ENCODE data around the gene TK1. TPM values are rescaled to one million over a fixed set of nuclear protein-coding genes. Genes with fewer than 3 reads are reported as not detected.
"Not testable (repeated sequence)": the region's sequence is repeated elsewhere in the genome, so short reads cannot be mapped to it uniquely, and the experiment has no call there.

TK1 gene, protein sequence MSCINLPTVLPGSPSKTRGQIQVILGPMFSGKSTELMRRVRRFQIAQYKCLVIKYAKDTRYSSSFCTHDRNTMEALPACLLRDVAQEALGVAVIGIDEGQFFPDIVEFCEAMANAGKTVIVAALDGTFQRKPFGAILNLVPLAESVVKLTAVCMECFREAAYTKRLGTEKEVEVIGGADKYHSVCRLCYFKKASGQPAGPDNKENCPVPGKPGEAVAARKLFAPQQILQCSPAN
- total RNA-seq (2021) (133 and 136 TPM in 2 replicates), Bru-seq, nascent RNA (percentile 78 among the genes with signal in this experiment), BruChase-seq, experiment 1, labeled RNA remaining after a 2-hour chase (percentile 65 among the genes with signal in this experiment), BruChase-seq, experiment 2, labeled RNA remaining after a 6-hour chase (percentile 75 among the genes with signal in this experiment)
- long read RNA-seq, transcript TK1-201 (7 exons, 1,628 nt): major isoform, 489 of 567 reads
- long read RNA-seq, transcript TK1-203 (6 exons, 1,681 nt): minor isoform, 40 of 567 reads
- long read RNA-seq, partial matches to known transcripts: 14 of 567 reads
- long read RNA-seq, other reads (novel, unspliced or antisense): 19 of 567 reads

DNA sequence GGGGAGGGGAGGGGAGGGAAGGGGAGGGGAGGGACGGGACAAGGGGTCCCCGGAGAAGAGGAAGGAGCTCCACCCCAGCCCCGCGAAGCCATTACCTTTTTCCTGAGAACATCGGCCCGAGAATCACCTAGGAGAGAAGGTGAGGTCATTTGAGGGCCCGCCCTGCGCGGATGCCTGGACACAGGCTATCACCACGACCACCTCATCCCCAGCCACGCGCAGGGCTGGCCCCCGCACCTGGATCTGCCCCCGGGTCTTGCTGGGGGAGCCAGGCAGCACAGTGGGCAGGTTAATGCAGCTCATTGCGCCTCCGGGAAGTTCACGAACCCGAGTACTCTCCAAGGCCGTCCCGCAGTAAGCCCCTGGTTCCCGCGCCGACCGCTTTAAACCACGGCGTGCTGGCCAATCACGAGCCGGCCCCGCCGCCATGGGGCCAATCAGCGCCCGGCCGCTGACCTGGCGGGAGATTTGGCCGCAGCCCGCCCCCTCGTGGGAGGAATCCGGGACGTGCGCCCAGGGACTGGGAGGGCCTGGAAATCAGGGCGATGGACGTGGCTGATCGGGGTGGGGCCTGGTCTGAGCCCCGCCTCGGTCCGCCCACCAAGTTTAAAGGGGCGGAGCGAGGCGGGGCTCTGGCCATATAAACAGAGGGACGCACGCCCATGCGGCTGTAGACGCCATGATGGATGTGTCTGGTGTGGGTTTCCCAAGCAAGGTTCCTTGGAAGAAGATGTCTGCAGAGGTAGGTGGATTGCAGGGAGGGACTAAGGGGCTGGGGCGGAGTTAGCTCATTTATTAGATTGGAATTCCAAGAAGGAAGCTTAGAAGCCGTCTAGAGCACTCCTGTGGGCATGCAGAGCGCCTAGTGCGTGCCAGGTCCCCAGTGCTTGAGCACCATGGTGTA is at the start of gene TK1, which contains the start of gene AFMID:
TK1 (minus strand) TSS at position 361 of the 904 bp plus-strand sequence; CDS start at position 303, 58 bp downstream.
AFMID (plus strand) TSS at position 671 of the 904 bp plus-strand sequence; CDS start at position 680, 9 bp downstream.
- H3K9me3 ChIP-seq (ENCODE audit: low read depth, low read length, poor library complexity, severe bottlenecking): no peaks in the 10 kb centered on the region
- peaks cover 17% of the 10 kb centered on the region for H3K4me1 ChIP-seq (ENCODE audit: insufficient read depth, low read length, poor library complexity, severe bottlenecking)
- ChIA-PET CTCF (interaction anchor here (0.5 to 1.0 kb wide), 6 partner anchors 10 to 147 kb away, joined by 3 to 8 read pairs (median 4); no protein-coding TSS in a partner anchor), POLR2A (ENCODE audit: low non-redundant PET) (interaction anchor here (0.6 kb wide), 1 partner anchor 15 kb away, joined by 3 read pairs; no protein-coding TSS in a partner anchor)
- TF ChIP-seq, protein P1, sequence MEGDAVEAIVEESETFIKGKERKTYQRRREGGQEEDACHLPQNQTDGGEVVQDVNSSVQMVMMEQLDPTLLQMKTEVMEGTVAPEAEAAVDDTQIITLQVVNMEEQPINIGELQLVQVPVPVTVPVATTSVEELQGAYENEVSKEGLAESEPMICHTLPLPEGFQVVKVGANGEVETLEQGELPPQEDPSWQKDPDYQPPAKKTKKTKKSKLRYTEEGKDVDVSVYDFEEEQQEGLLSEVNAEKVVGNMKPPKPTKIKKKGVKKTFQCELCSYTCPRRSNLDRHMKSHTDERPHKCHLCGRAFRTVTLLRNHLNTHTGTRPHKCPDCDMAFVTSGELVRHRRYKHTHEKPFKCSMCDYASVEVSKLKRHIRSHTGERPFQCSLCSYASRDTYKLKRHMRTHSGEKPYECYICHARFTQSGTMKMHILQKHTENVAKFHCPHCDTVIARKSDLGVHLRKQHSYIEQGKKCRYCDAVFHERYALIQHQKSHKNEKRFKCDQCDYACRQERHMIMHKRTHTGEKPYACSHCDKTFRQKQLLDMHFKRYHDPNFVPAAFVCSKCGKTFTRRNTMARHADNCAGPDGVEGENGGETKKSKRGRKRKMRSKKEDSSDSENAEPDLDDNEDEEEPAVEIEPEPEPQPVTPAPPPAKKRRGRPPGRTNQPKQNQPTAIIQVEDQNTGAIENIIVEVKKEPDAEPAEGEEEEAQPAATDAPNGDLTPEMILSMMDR (conservative IDR thresholded peaks at IDR 0.05; ENCODE audit: low read depth, low read length): peak; percentile 82
- no peak for TF ChIP-seq EZH2 (IDR thresholded peaks at IDR 0.05; ENCODE audit: borderline replicate concordance, low read depth, low read length, poor library complexity, severe bottlenecking)
- peak; percentile 98 for DNase-seq (ENCODE audit: low spot score)
- peak within 1 kb of the TSS; percentile 80 for H3K27ac ChIP-seq (ENCODE audit: low read depth, low read length, poor library complexity, severe bottlenecking)
- H3K4me3 ChIP-seq (ENCODE audit: low read depth, low read length, poor library complexity, severe bottlenecking): peak within 1 kb of the TSS; percentile 73
- intact Hi-C loops (cut with micrococcal nuclease; ENCODE audit: unreplicated experiment): no loop called here
- H3K27me3 ChIP-seq (replicated peaks; ENCODE audit: insufficient read depth, low read depth, low read length, poor library complexity): no peaks in the 10 kb centered on the region
- peaks cover 37% of the 10 kb centered on the region for H3K36me3 ChIP-seq (ENCODE audit: insufficient read depth, low read length, poor library complexity, severe bottlenecking)
- BruUV-seq (replicated peaks): no TSS peak

DNA sequence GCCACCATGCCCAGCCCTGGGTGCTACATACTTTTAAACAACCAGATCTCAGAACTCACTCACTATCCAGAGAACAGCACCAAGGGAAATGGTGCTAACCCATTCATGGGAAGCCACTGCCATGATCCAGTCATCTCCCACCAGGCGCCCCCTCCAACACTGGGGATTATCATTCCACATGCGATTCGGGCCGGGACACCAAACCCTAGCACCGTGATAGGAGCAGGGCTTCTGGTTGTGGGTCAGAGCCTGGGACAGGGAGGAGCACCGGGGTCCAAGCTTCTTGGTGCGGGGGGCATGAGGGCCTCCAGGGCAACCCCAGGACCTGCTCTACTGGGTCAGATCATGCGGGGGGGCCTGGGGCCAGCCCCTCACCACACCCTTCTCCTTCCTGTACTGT is 49.0 kb upstream of the TK1 start:
- peaks cover 14% of the 10 kb centered on the region for H3K27me3 ChIP-seq (replicated peaks; ENCODE audit: insufficient read depth, low read depth, low read length, poor library complexity)
- POLR2A ChIA-PET (ENCODE audit: low non-redundant PET): no interaction called here
- no peak overlapping the region for H3K4me3 ChIP-seq (ENCODE audit: low read depth, low read length, poor library complexity, severe bottlenecking)
- BruUV-seq (replicated peaks): no TSS peak
- H3K4me1 ChIP-seq (ENCODE audit: insufficient read depth, low read length, poor library complexity, severe bottlenecking): no peaks in the 10 kb centered on the region
- H3K9me3 ChIP-seq (ENCODE audit: low read depth, low read length, poor library complexity, severe bottlenecking): no peaks in the 10 kb centered on the region
- no peak for TF ChIP-seq EZH2 (IDR thresholded peaks at IDR 0.05; ENCODE audit: borderline replicate concordance, low read depth, low read length, poor library complexity, severe bottlenecking)
- TF ChIP-seq, protein P1 (conservative IDR thresholded peaks at IDR 0.05; ENCODE audit: low read depth, low read length): no peak
- CTCF ChIA-PET: no interaction called here
- intact Hi-C loops (cut with micrococcal nuclease; ENCODE audit: unreplicated experiment): no loop called here
- no peak overlapping the region for H3K27ac ChIP-seq (ENCODE audit: low read depth, low read length, poor library complexity, severe bottlenecking)
- H3K36me3 ChIP-seq (ENCODE audit: insufficient read depth, low read length, poor library complexity, severe bottlenecking): no peaks in the 10 kb centered on the region
- DNase-seq (ENCODE audit: low spot score): no peak

GRCh38 chr17:78235022-78235421 is 48.2 kb upstream of the TK1 start:
- CTCF ChIA-PET; intact Hi-C loops (cut with micrococcal nuclease; ENCODE audit: unreplicated experiment); POLR2A ChIA-PET (ENCODE audit: low non-redundant PET): not testable (repeated sequence)

More at GRCh38 chr17:78235022-78235421, 48.2 kb upstream of the TK1 start:
- BruUV-seq (replicated peaks); H3K36me3 ChIP-seq (ENCODE audit: insufficient read depth, low read length, poor library complexity, severe bottlenecking); H3K9me3 ChIP-seq (ENCODE audit: low read depth, low read length, poor library complexity, severe bottlenecking); H3K27ac ChIP-seq (ENCODE audit: low read depth, low read length, poor library complexity, severe bottlenecking); H3K4me3 ChIP-seq (ENCODE audit: low read depth, low read length, poor library complexity, severe bottlenecking); H3K4me1 ChIP-seq (ENCODE audit: insufficient read depth, low read length, poor library complexity, severe bottlenecking); DNase-seq (ENCODE audit: low spot score): not testable (repeated sequence)
- H3K27me3 ChIP-seq (replicated peaks; ENCODE audit: insufficient read depth, low read depth, low read length, poor library complexity): peaks cover 20% of the 10 kb centered on the region

Measured in A673 (cell line).